NCI-H1436 treated with DMSO at 0.1 percent for 48 hours (cell line): Measurements from ENCODE around the gene SLC24A3.

ENCODE experiments used
- DNase-seq: peaks from one replicate; lab custom pipeline; 2025; lab: John Stamatoyannopoulos, UW

SLC24A3 gene

GRCh38 chr20:19506021-19506420, 293.6 kb downstream of the SLC24A3 start:
- DNase-seq: no peak

GRCh38 chr20:19508449-19508848, 296.0 kb downstream of the SLC24A3 start:
- DNase-seq: no peak

GRCh38 chr20:19510611-19511010, 298.2 kb downstream of the SLC24A3 start:
- DNase-seq: no peak

- no peak for DNase-seq
Measured at GRCh38 chr20:19511931-19512330, 299.5 kb downstream of the SLC24A3 start.

- DNase-seq: no peak
Measured at GRCh38 chr20:19512886-19513677, 300.6 kb downstream of the SLC24A3 start.

- DNase-seq: no peak
Measured at GRCh38 chr20:19515074-19515473, 302.6 kb downstream of the SLC24A3 start.

- DNase-seq: no peak
Measured at GRCh38 chr20:19519466-19519865, 307.0 kb downstream of the SLC24A3 start.

GRCh38 chr20:19520261-19520660, 307.8 kb downstream of the SLC24A3 start:
- no peak for DNase-seq

GRCh38 chr20:19522071-19522801, 309.8 kb downstream of the SLC24A3 start:
- no peak for DNase-seq

GRCh38 chr20:19522836-19523590, 310.6 kb downstream of the SLC24A3 start:
- no peak for DNase-seq

GRCh38 chr20:19524691-19525090, 312.2 kb downstream of the SLC24A3 start:
- DNase-seq: no peak

- DNase-seq: no peak
Measured at GRCh38 chr20:19527509-19527908, 315.1 kb downstream of the SLC24A3 start.

- DNase-seq: no peak
Measured at GRCh38 chr20:19528286-19529030, 316.0 kb downstream of the SLC24A3 start.

- DNase-seq: no peak
Measured at GRCh38 chr20:19530006-19530405, 317.6 kb downstream of the SLC24A3 start.

- DNase-seq: no peak
Measured at GRCh38 chr20:19531446-19531845, 319.0 kb downstream of the SLC24A3 start.

GRCh38 chr20:19538556-19538955, 326.1 kb downstream of the SLC24A3 start:
- DNase-seq: no peak

GRCh38 chr20:19539191-19539590, 326.7 kb downstream of the SLC24A3 start:
- DNase-seq: no peak

GRCh38 chr20:19540392-19540791, 327.9 kb downstream of the SLC24A3 start:
- no peak for DNase-seq

GRCh38 chr20:19543101-19543500, 330.7 kb downstream of the SLC24A3 start:
- DNase-seq: no peak

- DNase-seq: no peak
Measured at GRCh38 chr20:19544684-19545083, 332.2 kb downstream of the SLC24A3 start.

- DNase-seq: no peak
Measured at GRCh38 chr20:19546648-19547047, 334.2 kb downstream of the SLC24A3 start.

- no peak for DNase-seq
Measured at GRCh38 chr20:19547547-19547946, 335.1 kb downstream of the SLC24A3 start.
